NCI-H2107 (cell line): ENCODE measurements around the gene SMTNL2.
"Not testable (repeated sequence)": the region's sequence is repeated elsewhere in the genome, so short reads cannot be mapped to it uniquely, and the experiment has no call there.

Experiments used
- DNase-seq: peaks from one replicate; lab custom pipeline; 2025; lab: John Stamatoyannopoulos, UW

SMTNL2 gene

DNA sequence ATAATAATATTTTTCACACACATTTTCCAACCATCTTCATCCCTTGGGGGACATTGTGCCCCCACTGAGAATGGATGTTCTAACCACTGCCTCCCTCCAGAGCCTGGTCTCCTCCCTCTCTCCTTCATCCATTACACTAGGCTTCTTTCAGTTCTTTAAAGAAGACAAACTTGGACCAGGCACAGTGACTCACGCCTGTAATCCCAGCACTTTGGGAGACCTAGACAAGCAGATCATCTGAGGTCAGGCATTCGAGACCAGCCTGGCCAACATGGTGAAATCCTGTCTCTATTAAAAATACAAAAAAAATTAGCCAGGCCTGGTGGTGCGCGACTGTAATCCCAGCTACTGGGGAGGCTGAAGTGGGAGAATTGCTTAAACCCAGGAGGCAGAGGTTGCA is 50.6 kb downstream of the SMTNL2 start:
- DNase-seq: no peak

DNA sequence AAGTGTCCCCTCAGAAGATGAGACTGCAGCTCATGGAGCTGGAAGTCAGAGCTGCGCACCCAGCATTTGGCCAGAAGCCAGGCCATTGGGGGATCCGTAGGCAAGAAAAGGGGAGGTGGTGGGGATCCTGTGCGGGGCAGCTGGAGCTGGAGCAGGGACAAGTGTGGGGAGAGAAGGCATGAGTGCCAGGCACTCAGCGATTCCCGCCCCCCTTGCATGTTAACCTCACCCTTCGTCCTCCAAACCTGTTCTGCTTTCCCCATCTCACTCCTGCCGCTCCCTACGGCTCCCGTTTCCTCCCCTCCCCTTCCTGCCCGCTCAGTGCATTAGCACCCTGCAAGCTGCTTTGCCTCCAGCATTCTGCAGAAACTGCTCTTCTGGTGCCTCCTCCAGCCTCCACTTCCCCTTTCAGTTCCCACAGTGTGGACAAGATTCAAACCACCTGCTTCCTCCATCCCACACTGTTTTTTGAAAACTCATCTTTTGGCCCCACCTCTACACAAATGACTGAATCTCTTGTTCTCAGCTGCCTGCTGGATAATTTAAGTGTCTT is 51.6 kb downstream of the SMTNL2 start:
- no peak for DNase-seq

DNA sequence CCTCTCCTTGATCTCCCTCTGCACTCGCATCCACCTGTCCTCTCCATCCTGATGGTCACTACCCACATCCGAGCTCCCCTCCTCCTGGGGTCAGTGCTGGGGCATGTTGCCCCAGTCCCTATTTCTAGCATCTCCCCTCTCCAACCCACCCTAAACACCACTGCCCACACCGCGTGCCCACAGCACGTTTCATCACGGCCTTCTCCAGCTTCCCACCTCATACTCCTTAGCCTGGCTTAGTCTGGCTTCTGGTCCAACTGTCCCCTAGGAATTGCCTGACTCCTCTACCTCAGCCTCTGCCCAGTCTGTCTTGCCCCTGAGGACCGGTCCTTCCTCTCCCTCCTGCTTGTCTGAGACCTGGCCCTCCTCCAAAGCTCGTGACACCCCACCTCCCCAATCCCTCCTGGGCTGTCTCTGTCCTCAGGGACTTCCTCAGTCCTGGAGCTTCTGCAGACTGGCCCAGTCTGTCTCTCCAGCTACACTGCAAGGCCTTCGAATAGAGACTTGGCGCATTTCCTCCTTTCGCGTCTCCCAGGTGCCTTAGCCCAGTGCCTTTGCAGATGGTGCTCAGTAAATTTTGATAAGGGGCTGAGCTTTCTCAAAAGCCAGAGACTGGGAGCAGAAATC is 52.3 kb downstream of the SMTNL2 start:
- no peak for DNase-seq

DNA sequence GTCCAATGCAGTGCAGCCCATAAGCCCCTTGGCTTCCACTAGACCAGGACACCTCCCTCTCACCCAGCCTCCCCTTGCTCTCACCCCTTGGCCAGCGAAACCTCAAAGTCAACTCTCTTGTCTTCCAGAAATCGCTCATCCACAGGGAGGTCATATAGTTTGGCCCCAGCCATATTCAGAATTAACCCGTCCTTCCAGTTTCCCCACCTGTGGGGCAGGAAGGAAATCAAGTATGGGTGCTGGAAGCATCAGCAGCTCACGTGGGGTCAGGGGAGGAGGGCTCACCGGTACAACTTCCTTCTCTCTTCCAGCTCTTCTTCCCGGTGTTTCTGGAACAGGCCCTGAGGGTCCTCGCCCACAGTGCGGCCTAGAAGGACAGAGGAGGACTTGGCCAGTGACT is 54.4 kb downstream of the SMTNL2 start:
- DNase-seq: not testable (repeated sequence)

DNA sequence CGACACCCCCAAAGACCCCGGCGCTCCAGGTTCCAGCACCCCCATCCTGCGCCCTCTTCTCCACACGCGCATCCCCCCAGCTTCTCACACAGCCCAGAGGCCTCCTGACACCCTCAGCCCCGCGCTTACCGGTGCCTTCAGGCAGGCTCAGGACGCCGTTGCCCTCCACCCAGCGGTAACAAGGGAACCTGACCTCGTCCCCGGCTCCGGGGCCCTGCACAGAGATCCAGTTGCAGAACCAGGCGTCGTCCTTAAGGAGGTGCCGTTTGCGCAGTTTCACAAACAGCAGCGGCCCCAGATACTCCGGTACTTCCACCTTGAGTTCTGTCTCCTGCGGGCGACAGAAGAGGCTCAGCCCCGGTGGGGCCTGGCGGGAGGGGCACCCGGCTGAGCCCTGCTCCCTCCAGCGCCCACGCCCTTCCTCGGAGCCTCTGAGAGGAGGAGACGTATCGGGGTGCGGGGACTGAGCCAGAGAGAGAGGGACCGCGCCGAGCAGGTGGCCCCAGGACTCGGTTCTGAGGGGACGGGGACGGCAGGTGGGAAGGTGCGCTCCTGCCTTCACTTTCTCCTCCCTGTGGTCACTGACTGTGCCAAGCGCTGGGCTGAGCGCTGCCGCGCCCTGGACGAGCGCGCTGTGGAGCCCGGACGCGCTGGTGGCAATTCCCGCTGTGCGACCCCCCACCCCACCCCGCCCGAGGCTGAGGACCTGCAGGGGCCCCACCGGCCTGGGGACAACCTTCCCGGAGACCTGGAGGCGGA is 55.2 kb downstream of the SMTNL2 start:
- DNase-seq: not testable (repeated sequence)

DNA sequence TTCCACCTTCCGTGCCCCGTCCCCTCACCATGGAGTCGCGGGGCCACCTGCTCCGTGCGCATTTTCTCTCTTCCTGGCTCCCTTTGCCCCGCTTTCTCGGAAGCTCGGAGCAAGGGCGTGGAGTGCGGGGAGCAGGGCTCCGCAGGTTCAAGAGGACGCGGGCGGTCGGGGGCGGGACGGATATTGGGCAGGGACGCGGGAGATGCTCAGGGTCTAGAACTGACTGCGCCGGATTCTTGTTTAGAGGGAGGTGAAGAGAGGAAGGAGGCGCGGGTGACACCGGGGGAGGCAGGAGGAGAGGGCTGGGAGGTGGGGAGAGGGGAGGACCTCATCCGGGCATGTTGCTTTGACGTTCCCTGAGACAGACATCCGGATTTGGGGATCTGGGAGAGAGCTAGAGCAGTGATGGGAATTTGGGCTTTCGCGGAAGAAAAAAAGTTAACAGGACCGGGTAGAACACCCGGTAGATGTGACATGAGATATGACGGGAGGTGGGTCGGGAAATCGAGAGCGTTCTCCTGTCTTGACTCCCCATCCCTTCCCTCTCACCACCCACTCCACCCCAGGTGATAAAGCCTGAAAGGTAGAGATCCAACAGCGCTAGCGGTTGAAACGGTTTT is 56.4 kb downstream of the SMTNL2 start:
- DNase-seq: not testable (repeated sequence)

DNA sequence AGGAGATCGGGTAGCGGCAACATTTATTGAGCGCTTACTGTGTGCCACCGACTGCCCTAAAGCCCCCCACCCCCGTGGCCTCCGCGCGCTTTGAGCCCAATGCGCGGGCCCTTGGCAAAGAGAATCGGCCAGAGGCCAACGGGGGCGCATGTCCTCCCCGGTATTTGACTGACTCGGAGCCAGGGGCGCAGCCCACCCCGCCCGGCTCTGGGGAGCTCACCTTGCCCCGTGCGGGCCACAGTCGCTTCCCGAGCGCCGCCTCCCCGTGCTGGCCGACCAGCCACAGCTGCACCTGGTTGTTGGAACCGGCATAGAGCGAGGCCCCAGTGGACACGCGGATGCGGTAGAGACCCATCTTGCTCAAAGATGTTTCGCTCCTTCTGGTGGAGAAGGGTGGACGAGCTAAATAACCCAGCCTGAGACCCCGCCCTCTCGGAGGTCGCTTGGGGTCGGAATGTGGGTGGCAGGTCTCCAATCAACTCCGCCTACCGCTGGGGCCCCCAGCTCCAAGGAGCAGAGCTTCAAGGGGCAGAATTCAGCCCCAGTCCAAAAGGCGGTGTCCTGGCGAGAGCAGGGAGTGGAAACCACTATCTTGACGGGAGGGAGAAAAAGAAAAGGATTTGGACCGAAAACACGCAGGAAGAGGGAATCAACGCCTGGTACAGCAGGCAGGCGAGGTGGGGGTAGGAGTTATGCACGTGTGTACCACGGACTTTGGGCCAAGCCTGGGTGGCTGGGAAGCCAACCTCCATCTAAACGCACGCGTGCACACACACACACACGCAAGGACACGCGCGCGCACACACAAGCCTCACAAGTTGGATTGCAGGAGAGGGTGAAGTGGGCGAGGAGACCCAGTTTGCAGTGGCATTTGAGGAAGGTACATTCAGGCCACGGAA is 57.2 kb downstream of the SMTNL2 start, which contains the start of gene ALOX15:
Gene ALOX15, minus strand, starts transcription at position 382 of the 899 bp plus-strand sequence. Its CDS starts 27 bp downstream, at position 355.
- DNase-seq: no peak

DNA sequence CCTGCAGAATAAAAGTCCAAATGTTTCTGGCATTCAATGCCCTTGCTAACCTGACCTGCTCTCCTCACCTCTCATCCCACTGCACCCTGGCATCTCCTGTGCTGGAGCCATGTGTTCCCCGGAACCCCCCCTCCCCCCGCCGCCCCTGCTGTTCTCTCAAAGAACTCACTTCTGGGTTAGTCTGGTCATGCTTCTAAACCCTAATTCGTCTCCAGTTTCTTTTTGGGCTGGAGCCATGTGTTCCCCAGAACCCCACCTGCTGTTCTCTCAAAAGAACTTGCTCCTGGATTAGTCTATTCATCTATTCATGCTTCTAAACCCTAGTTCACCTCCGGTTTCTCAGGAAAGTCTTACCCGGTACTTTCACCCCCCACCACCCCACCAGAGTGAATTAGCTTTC is 58.0 kb downstream of the SMTNL2 start:
- no peak for DNase-seq

DNA sequence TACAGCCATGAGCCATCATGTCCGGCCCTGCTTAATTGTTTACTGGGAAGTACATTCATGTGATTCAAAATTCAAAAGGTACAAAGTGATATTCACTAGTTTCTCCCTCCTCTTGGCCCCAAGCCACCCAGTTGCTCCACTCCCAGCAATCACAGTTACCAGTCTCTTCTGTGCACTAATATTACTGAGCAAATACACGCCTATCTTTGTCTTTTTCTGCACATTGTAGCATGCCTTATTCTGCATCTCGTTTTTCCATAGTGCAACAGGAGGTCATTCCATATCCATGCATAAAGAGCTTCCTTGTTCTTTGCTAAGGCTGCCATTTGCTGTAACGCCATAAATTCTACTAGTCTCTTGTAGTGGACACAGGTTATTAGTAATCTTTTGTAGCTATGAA is 59.3 kb downstream of the SMTNL2 start:
- no peak for DNase-seq

DNA sequence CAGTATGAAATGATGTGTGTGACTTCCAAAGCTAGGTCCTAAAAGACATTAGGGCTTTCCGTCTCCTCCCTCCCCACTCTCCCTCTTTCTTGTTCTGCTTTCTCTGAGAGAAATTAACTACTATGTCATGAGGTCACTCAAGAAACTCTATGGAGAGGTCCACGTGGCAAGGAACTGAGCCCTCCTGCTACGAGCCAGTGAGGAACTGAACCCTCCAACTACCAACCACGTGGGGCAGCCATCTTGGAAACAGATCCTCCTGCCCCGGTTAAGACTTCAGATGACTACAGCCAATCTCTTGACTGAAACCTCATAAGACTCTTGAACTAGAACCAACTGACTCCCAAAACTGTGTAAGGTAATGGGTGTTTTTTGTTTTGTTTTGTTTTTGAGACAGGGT is 61.3 kb downstream of the SMTNL2 start:
- no peak for DNase-seq

DNA sequence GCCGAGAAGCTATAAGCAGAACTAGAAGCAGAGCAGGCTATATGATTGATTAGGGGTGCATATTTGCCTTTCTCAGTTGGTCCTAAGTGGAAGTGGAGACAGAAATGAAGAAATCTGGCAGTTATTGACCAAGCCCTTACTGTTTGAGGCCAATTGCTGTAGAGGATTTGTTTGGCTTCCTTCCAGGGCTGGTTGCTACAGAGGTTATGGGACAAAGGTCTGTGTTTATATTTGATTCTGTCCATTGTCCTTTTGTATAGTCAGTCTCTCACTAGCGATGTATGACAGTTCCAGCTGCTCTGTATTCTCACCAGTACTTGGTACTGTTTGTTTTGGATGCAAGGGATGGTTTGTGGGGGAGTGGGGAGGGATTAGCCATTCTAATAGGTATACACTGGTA is 64.4 kb downstream of the SMTNL2 start:
- no peak for DNase-seq

DNA sequence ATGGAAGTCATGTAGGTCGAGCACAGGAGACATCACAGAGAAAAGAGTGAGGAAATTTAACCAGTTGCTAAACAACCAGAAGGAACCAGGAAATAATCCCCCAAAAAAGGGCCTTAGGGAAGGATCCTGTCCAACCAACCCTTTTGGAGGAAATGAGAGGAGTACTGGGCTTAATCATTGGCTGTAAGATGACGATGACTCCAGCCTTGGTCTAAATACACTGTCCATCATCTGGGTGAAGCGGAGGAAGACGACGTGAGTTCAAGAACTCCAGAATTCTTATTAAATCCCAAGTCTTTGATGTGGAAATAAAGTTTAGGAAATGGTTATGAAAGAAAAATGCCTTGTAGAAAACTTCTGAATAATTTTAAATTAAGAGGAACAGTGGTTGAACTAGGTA is 68.7 kb downstream of the SMTNL2 start:
- DNase-seq: no peak

DNA sequence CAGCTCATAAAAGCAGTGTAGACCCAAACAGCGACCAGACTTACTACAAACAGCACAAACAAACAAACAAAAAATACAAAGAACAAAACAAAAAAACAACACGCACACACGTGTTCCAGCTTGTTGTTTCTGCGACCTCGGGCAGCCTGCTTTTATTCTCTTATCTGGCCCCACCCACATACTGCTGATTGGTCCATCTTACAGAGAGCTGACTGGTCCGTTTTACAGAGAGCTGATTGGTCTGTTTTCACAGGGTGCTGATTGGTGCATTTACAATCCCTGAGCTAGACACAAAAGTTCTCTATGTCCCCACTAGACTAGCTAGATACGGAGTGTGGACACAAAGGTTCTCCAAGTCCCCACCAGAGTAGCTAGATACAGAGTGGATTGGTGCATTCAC is 71.6 kb downstream of the SMTNL2 start:
- DNase-seq: not testable (repeated sequence)

DNA sequence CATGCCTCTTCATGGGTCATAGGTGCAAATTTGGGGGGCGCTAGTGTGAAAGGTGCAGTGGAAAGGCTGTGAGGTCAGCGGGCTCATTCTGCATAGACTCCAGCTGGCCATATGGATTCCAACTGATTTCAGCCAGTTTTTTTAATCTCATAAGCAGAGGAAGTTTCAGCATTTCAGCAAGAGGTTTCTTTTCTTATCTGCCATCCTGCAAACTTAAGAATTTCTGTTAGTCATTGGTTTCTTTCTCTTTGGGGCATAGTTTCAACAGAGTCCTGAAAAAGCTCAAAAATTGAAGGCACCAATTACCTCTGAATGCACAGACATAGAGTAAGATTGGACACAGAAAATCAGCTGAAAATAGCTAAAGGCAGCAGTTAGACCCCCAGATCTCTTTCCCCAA is 73.3 kb downstream of the SMTNL2 start:
- no peak for DNase-seq
